ENCODE measurements around the gene FAM156B. TPM values are rescaled to one million over a fixed set of nuclear protein-coding genes. Genes with fewer than 3 reads are reported as not detected.

FAM156B gene
- total RNA-seq, 1 experiment from 2014 or later = 24.9 TPM

Other genes starting within 250 kb of the FAM156B start
- gene SSX7, start 242.4 kb upstream of the FAM156B start, total RNA-seq (2014; rRNA removed; shearing (Covaris generic); ENCODE audit: low replicate concordance) = not detected in 2 replicates
- gene SSX2, start 190.2 kb upstream of the FAM156B start, total RNA-seq (2014; rRNA removed; shearing (Covaris generic); ENCODE audit: low replicate concordance) = not detected in 2 replicates
- not detected in 2 replicates for gene SSX2B, start 146.1 kb upstream of the FAM156B start, total RNA-seq (2014; rRNA removed; shearing (Covaris generic); ENCODE audit: low replicate concordance)
- not detected in 2 replicates for gene SPANXN5, start 99.9 kb upstream of the FAM156B start, total RNA-seq (2014; rRNA removed; shearing (Covaris generic); ENCODE audit: low replicate concordance)
- gene XAGE5, start 86.0 kb upstream of the FAM156B start, total RNA-seq (2014; rRNA removed; shearing (Covaris generic); ENCODE audit: low replicate concordance) = not detected in 2 replicates
- not detected in 2 replicates for gene XAGE3, start 29.2 kb upstream of the FAM156B start, total RNA-seq (2014; rRNA removed; shearing (Covaris generic); ENCODE audit: low replicate concordance)
- gene FAM156A, start 61.2 kb downstream of the FAM156B start, total RNA-seq (2014; rRNA removed; shearing (Covaris generic); ENCODE audit: low replicate concordance) = 2.1 and 14.5 TPM in 2 replicates
- 0.63 TPM in 1 of 2 replicates, not detected in the other for gene GPR173, start 151.5 kb downstream of the FAM156B start, total RNA-seq (2014; rRNA removed; shearing (Covaris generic); ENCODE audit: low replicate concordance)
- gene TSPYL2, start 185.0 kb downstream of the FAM156B start, total RNA-seq (2014; rRNA removed; shearing (Covaris generic); ENCODE audit: low replicate concordance) = 8.2 and 10.8 TPM in 2 replicates
- 1.7 and 4.4 TPM in 2 replicates for gene KANTR, start 196.8 kb downstream of the FAM156B start, total RNA-seq (2014; rRNA removed; shearing (Covaris generic); ENCODE audit: low replicate concordance)